ENCODE measurements around the gene S1PR4. TPM values are rescaled to one million over a fixed set of nuclear protein-coding genes. Genes with fewer than 3 reads are reported as not detected.

Gene S1PR4
- total RNA-seq, 1 experiment from 2014 or later, result 0.26 TPM

GRCh38 chr19:3188627-3189596 lies 10.3 kb downstream of the S1PR4 start:
- no peak overlapping the region for H3K4me3 ChIP-seq (ENCODE audit: low read length)
- CTCF ChIA-PET, result no interaction called here
- BruUV-seq (replicated peaks), result no TSS peak
- DNase-seq (no peak), ATAC-seq (no peak)
- intact Hi-C loops (cut with micrococcal nuclease), result no loop called here
- POLR2A ChIA-PET (ENCODE audit: unreplicated experiment), result no interaction called here
- TF ChIP-seq CTCF (conservative IDR thresholded peaks at IDR 0.05; ENCODE audit: low read depth, low read length), result no peak
- TF ChIP-seq EZH2 (IDR thresholded peaks at IDR 0.05; ENCODE audit: low read length, unreplicated experiment), result no peak
- no peak for TF ChIP-seq EZH2phosphoT487 (IDR thresholded peaks at IDR 0.05; ENCODE audit: borderline replicate concordance, low read length)
- H3K9me2 ChIP-seq (replicated peaks; ENCODE audit: low read length), result no peaks in the 10 kb centered on the region
- peaks cover 72% of the 10 kb centered on the region for H3K79me2 ChIP-seq (ENCODE audit: low read length)
- no peaks in the 10 kb centered on the region for H3K27me3 ChIP-seq (ENCODE audit: low read length)
- no peaks in the 10 kb centered on the region for H3K9me3 ChIP-seq (ENCODE audit: low read length)
- H3K27ac ChIP-seq (ENCODE audit: low read length), result no peak overlapping the region
- H3K4me1 ChIP-seq (ENCODE audit: insufficient read depth, low read length), result peaks cover 10% of the 10 kb centered on the region
- H3K36me3 ChIP-seq (ENCODE audit: low read depth, low read length), result no peaks in the 10 kb centered on the region; the same call in 1 of the 2 replicates
- no peaks in the 10 kb centered on the region for H3F3A ChIP-seq (ENCODE audit: low read length, unreplicated experiment)
- H3K4me2 ChIP-seq (ENCODE audit: low read length), result no peak overlapping the region
- H2AFZ ChIP-seq (ENCODE audit: low read length), result no peak overlapping the region
- H4K20me1 ChIP-seq (ENCODE audit: low read length), result peaks cover 16% of the 10 kb centered on the region
- no peak overlapping the region for H3K9ac ChIP-seq (ENCODE audit: low read length)

GRCh38 chr19:3189702-3190469 lies 11.3 kb downstream of the S1PR4 start:
- ChIA-PET POLR2A (ENCODE audit: unreplicated experiment) (no interaction called here), CTCF (no interaction called here)
- H4K20me1 ChIP-seq (ENCODE audit: low read length), result peaks cover 16% of the 10 kb centered on the region
- H3K9ac ChIP-seq (ENCODE audit: low read length), result no peak overlapping the region
- no peaks in the 10 kb centered on the region for H3F3A ChIP-seq (ENCODE audit: low read length, unreplicated experiment)
- DNase-seq (no peak), ATAC-seq (no peak)
- H2AFZ ChIP-seq (ENCODE audit: low read length), result no peak overlapping the region
- peaks cover 77% of the 10 kb centered on the region for H3K79me2 ChIP-seq (ENCODE audit: low read length)
- no peak overlapping the region for H3K4me3 ChIP-seq (ENCODE audit: low read length)
- BruUV-seq (replicated peaks), result no TSS peak
- no peaks in the 10 kb centered on the region for H3K27me3 ChIP-seq (ENCODE audit: low read length)
- H3K9me2 ChIP-seq (replicated peaks; ENCODE audit: low read length), result no peaks in the 10 kb centered on the region
- H3K36me3 ChIP-seq (ENCODE audit: low read depth, low read length), result peaks cover 2% of the 10 kb centered on the region; the same call in 1 of the 2 replicates
- TF ChIP-seq EZH2 (IDR thresholded peaks at IDR 0.05; ENCODE audit: low read length, unreplicated experiment) (no peak), EZH2phosphoT487 (IDR thresholded peaks at IDR 0.05; ENCODE audit: borderline replicate concordance, low read length) (no peak), CTCF (conservative IDR thresholded peaks at IDR 0.05; ENCODE audit: low read depth, low read length) (no peak)
- no peak overlapping the region for H3K27ac ChIP-seq (ENCODE audit: low read length)
- H3K9me3 ChIP-seq (ENCODE audit: low read length), result no peaks in the 10 kb centered on the region
- H3K4me1 ChIP-seq (ENCODE audit: insufficient read depth, low read length), result peaks cover 10% of the 10 kb centered on the region
- H3K4me2 ChIP-seq (ENCODE audit: low read length), result no peak overlapping the region
- intact Hi-C loops (cut with micrococcal nuclease), result no loop called here
